ENCODE results near the gene PTPRM.

DNA sequence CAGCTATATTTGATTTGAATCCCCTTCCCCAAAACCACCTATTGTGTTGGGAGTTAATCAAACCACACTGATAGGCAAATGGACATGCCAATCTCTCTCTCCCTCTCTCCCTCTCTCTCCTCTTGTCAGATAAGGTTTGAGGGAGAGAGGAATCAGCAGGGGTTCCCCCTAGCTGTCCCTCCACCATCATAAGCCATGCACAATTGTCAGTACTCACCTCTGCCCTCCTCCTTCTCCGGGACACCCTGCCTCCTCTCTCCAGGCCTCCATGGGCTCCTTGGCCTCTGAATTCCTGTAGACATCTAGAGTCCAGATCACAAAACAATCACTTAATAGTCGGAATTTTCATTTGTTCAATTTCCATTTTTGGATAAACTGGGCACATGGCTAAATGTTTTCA lies 798.4 kb downstream of the PTPRM start:
- TF ChIP-seq CREB1 (CRISPR knock-in tag; IDR thresholded peaks at IDR 0.05; ENCODE audit: low read depth) (no peak), CTCF (conservative IDR thresholded peaks at IDR 0.05; ENCODE audit: low read depth in 2 of 2) (no peak), POLR2AphosphoS5 (IDR thresholded peaks at IDR 0.05; ENCODE audit: low read depth) (no peak), EZH2phosphoT487 (IDR thresholded peaks at IDR 0.05; ENCODE audit: unreplicated experiment) (no peak), EZH2 (IDR thresholded peaks at IDR 0.05; ENCODE audit: low read depth, unreplicated experiment) (no peak), ZNF114 (CRISPR knock-in tag; IDR thresholded peaks at IDR 0.05) (no peak), ETS1 (IDR thresholded peaks at IDR 0.05) (no peak), JUNB (IDR thresholded peaks at IDR 0.05; ENCODE audit: unreplicated experiment) (no peak)
- TF ChIP-seq, protein P1, sequence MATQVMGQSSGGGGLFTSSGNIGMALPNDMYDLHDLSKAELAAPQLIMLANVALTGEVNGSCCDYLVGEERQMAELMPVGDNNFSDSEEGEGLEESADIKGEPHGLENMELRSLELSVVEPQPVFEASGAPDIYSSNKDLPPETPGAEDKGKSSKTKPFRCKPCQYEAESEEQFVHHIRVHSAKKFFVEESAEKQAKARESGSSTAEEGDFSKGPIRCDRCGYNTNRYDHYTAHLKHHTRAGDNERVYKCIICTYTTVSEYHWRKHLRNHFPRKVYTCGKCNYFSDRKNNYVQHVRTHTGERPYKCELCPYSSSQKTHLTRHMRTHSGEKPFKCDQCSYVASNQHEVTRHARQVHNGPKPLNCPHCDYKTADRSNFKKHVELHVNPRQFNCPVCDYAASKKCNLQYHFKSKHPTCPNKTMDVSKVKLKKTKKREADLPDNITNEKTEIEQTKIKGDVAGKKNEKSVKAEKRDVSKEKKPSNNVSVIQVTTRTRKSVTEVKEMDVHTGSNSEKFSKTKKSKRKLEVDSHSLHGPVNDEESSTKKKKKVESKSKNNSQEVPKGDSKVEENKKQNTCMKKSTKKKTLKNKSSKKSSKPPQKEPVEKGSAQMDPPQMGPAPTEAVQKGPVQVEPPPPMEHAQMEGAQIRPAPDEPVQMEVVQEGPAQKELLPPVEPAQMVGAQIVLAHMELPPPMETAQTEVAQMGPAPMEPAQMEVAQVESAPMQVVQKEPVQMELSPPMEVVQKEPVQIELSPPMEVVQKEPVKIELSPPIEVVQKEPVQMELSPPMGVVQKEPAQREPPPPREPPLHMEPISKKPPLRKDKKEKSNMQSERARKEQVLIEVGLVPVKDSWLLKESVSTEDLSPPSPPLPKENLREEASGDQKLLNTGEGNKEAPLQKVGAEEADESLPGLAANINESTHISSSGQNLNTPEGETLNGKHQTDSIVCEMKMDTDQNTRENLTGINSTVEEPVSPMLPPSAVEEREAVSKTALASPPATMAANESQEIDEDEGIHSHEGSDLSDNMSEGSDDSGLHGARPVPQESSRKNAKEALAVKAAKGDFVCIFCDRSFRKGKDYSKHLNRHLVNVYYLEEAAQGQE (IDR thresholded peaks at IDR 0.05; ENCODE audit: unreplicated experiment): no peak
- TF ChIP-seq, protein P2, sequence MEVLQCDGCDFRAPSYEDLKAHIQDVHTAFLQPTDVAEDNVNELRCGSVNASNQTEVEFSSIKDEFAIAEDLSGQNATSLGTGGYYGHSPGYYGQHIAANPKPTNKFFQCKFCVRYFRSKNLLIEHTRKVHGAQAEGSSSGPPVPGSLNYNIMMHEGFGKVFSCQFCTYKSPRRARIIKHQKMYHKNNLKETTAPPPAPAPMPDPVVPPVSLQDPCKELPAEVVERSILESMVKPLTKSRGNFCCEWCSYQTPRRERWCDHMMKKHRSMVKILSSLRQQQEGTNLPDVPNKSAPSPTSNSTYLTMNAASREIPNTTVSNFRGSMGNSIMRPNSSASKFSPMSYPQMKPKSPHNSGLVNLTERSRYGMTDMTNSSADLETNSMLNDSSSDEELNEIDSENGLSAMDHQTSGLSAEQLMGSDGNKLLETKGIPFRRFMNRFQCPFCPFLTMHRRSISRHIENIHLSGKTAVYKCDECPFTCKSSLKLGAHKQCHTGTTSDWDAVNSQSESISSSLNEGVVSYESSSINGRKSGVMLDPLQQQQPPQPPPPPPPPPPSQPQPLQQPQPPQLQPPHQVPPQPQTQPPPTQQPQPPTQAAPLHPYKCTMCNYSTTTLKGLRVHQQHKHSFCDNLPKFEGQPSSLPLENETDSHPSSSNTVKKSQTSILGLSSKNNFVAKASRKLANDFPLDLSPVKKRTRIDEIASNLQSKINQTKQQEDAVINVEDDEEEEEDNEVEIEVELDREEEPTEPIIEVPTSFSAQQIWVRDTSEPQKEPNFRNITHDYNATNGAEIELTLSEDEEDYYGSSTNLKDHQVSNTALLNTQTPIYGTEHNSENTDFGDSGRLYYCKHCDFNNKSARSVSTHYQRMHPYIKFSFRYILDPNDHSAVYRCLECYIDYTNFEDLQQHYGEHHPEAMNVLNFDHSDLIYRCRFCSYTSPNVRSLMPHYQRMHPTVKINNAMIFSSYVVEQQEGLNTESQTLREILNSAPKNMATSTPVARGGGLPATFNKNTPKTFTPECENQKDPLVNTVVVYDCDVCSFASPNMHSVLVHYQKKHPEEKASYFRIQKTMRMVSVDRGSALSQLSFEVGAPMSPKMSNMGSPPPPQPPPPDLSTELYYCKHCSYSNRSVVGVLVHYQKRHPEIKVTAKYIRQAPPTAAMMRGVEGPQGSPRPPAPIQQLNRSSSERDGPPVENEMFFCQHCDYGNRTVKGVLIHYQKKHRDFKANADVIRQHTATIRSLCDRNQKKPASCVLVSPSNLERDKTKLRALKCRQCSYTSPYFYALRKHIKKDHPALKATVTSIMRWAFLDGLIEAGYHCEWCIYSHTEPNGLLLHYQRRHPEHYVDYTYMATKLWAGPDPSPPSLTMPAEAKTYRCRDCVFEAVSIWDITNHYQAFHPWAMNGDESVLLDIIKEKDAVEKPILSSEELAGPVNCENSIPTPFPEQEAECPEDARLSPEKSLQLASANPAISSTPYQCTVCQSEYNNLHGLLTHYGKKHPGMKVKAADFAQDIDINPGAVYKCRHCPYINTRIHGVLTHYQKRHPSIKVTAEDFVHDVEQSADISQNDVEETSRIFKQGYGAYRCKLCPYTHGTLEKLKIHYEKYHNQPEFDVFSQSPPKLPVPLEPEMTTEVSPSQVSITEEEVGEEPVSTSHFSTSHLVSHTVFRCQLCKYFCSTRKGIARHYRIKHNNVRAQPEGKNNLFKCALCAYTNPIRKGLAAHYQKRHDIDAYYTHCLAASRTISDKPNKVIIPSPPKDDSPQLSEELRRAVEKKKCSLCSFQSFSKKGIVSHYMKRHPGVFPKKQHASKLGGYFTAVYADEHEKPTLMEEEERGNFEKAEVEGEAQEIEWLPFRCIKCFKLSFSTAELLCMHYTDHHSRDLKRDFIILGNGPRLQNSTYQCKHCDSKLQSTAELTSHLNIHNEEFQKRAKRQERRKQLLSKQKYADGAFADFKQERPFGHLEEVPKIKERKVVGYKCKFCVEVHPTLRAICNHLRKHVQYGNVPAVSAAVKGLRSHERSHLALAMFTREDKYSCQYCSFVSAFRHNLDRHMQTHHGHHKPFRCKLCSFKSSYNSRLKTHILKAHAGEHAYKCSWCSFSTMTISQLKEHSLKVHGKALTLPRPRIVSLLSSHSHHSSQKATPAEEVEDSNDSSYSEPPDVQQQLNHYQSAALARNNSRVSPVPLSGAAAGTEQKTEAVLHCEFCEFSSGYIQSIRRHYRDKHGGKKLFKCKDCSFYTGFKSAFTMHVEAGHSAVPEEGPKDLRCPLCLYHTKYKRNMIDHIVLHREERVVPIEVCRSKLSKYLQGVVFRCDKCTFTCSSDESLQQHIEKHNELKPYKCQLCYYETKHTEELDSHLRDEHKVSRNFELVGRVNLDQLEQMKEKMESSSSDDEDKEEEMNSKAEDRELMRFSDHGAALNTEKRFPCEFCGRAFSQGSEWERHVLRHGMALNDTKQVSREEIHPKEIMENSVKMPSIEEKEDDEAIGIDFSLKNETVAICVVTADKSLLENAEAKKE (CRISPR knock-in tag; IDR thresholded peaks at IDR 0.05): no peak
